SK-N-MC (cell line): ENCODE data around the gene PDE4C.

Experiments used
- EZH2 ChIP-seq: fragments of 200-600 bp; sonication (generic); IDR thresholded peaks from one replicate; pipeline ENCODE4 v1.6.1; 2017; ENCODE audit warnings: antibody characterized with exemption
- FOXP2 ChIP-seq: optimal IDR thresholded peaks from 2 replicates; pipeline ENCODE3; 2011; ENCODE audit warnings: mild to moderate bottlenecking, moderate library complexity; ENCODE audit not compliant: insufficient read depth; ENCODE audit errors: extremely low read length, control extremely low read depth
- POLR2AphosphoS5 ChIP-seq: IDR thresholded peaks from 2 replicates; pipeline ENCODE4 v1.6.1; 2012; ENCODE audit warnings: mild to moderate bottlenecking, low read depth, low read length, borderline replicate concordance

- TF ChIP-seq EZH2 (no peak), POLR2AphosphoS5 (no peak), FOXP2 (no peak)
These were observed 29.8 kb downstream of the PDE4C start for GRCh38 chr19:18196511-18196845.
